Astrocyte of the spinal cord (primary cell): Measurements from ENCODE around the gene INS.
A peak's percentile ranks its signal among the peaks of the same experiment; 100 is the strongest.

Experiments
- DNase-seq: peaks from one replicate; pipeline ENCODE4 v3.0.0; 2011; ENCODE audit warnings: low read depth, low spot score
- H3K4me3 ChIP-seq: 2 replicates; pipeline ENCODE4 v1.5.1; 2011; ENCODE audit warnings: low read depth, mild to moderate bottlenecking, low read length, moderate library complexity
- CTCF ChIP-seq: IDR thresholded peaks from 2 replicates; pipeline ENCODE4 v1.5.1; 2012; ENCODE audit warnings: low read depth, mild to moderate bottlenecking, low read length, inconsistent platforms
- in situ Hi-C: cut with HindIII; loops from 2 replicates; pipeline ENCODE4 v1.10.0; 2017; ENCODE audit warnings: low sequenced_read_pairs

Gene INS

GRCh38 chr11:2173761-2174160 lies 12.8 kb upstream of the INS start:
- in situ Hi-C loops, result no loop called here
- H3K4me3 ChIP-seq, result no peak overlapping the region
- no peak for DNase-seq
- TF ChIP-seq CTCF, result no peak

- peak; percentile 61 for TF ChIP-seq CTCF
- no peak overlapping the region for H3K4me3 ChIP-seq
- in situ Hi-C loops, result no loop called here
- no peak for DNase-seq
Observed at GRCh38 chr11:2173150-2173693, 12.2 kb upstream of the INS start.

- no peak overlapping the region for H3K4me3 ChIP-seq
- TF ChIP-seq CTCF, result no peak
- in situ Hi-C loops, result no loop called here
- DNase-seq, result no peak
Observed at GRCh38 chr11:2172676-2173075, 11.7 kb upstream of the INS start.

GRCh38 chr11:2171591-2172003 lies 10.6 kb upstream of the INS start, which contains the start of gene TH:
TSS of gene TH (minus strand) at chr11:2171815. CDS start at chr11:2171786, 29 bp downstream.
- DNase-seq, result no peak
- no peak within 1 kb of the TSS for H3K4me3 ChIP-seq
- in situ Hi-C loops, result no loop called here
- no peak for TF ChIP-seq CTCF

- in situ Hi-C loops, result no loop called here
- H3K4me3 ChIP-seq, result no peak overlapping the region
- no peak for TF ChIP-seq CTCF
Observed at GRCh38 chr11:2169626-2170570, 8.9 kb upstream of the INS start.

GRCh38 chr11:2169005-2169378 lies 8.0 kb upstream of the INS start:
- H3K4me3 ChIP-seq, result no peak overlapping the region
- no peak for TF ChIP-seq CTCF
- in situ Hi-C loops, result no loop called here
- no peak for DNase-seq

More at GRCh38 chr11:2169626-2170570, 8.9 kb upstream of the INS start:
- DNase-seq, result no peak
